ENCODE measurements around the gene MTG2. TPM values are rescaled to one million over a fixed set of nuclear protein-coding genes. Genes with fewer than 3 reads are reported as not detected.

Gene MTG2
- total and polyA plus RNA-seq, 2 of the 13 experiments (the other 11 are each of a cell fraction or from before 2014, with no cell fraction given) = 20.4 to 37.8 TPM

GRCh38 chr20:62143957-62144825 is 38.6 kb upstream of the MTG2 start (continued):
- TF ChIP-seq ZNF580 (CRISPR knock-in tag; IDR thresholded peaks at IDR 0.05; ENCODE audit: borderline replicate concordance, low read depth) (peak; percentile 58; the same call in 1 of the 2 replicates), DZIP1 (CRISPR knock-in tag; IDR thresholded peaks at IDR 0.05) (0 out of 2 replicates have a peak, but pooled peaks have one; percentile 41), MED8 (CRISPR knock-in tag; IDR thresholded peaks at IDR 0.05; ENCODE audit: insufficient replicate concordance) (no peak), CREBL2 (CRISPR knock-in tag; IDR thresholded peaks at IDR 0.05; ENCODE audit: borderline replicate concordance) (peak; percentile 39; the same call in 1 of the 2 replicates), TBP (CRISPR knock-in tag; IDR thresholded peaks at IDR 0.05) (no peak), EEA1 (CRISPR knock-in tag; IDR thresholded peaks at IDR 0.05; ENCODE audit: borderline replicate concordance) (peak; percentile 78; the same call in 1 of the 2 replicates), ZXDC (CRISPR knock-in tag; IDR thresholded peaks at IDR 0.05) (0 out of 2 replicates have a peak, but pooled peaks have one; percentile 50), ZFP36 (IDR thresholded peaks at IDR 0.05; ENCODE audit: borderline replicate concordance, low read depth, low read length, partially characterized antibody) (no peak), GMEB2 (CRISPR knock-in tag; IDR thresholded peaks at IDR 0.05; ENCODE audit: low read depth) (peak; percentile 65), BCL6 (CRISPR knock-in tag; IDR thresholded peaks at IDR 0.05) (peak; percentile 7; the same call in 1 of the 2 replicates), ZNF770 (CRISPR knock-in tag; IDR thresholded peaks at IDR 0.05) (peak; percentile 9; the same call in 1 of the 2 replicates), TAF1 (CRISPR knock-in tag; IDR thresholded peaks at IDR 0.05) (peak; percentile 41), ZNF44 (CRISPR knock-in tag; IDR thresholded peaks at IDR 0.05) (0 out of 2 replicates have a peak, but pooled peaks have one; percentile 7), ZFP90 (CRISPR knock-in tag; IDR thresholded peaks at IDR 0.05; ENCODE audit: borderline replicate concordance) (0 out of 2 replicates have a peak, but pooled peaks have one; percentile 6), ZNF17 (CRISPR knock-in tag; IDR thresholded peaks at IDR 0.05) (no peak), HBP1 (CRISPR knock-in tag; IDR thresholded peaks at IDR 0.05; ENCODE audit: low read depth) (peak; percentile 84)

Measured in HepG2 (cell line).